ENCODE data around the gene KDF1. TPM values are rescaled to one million over a fixed set of nuclear protein-coding genes. Genes with fewer than 3 reads are reported as not detected.

The KDF1 gene
- total and polyA plus RNA-seq, 2 of the 13 experiments (the other 11 are each of a cell fraction or from before 2014, with no cell fraction given) = 1.9 to 4.9 TPM

DNA sequence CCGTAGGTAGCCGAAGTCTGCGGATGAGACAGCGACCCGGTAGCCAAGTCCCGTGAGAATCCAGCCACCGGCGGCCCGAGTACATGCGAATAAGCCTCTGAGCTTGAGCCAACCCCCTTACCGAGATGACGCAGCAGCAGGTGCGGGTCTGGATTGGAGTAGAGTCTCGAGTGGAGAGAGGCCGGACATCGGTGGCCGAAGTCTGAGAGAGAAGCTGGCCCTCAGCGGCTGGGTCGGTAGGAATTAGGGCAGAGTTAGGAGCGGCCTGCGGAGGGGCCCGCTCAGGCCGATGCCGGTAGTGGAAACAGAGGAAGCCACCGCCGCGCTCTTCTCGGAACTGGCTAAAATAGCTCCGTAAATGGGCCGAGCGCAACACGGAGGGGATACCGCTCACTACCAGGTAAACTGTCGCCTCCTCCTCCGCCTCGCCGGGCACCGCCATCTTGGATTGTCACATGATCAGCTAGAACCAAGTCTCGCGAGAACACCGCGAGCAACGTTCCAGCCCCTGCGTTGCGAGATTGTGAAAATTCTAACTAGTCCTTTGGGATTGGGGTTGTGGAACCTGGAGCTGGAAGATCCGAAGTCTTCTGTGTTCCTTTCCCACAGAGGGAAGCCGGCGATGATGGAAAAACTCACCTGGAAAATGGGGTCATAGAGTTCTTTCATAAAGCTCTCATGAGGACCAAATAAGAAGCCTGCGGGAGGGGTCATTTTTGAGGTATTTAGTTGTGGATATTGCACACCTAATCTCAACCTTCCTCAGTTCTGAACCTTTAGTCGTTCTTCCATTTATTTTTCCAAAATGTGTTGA, 60.1 kb downstream of the KDF1 start, which contains the start of gene GPATCH3 (continued):
- 0 out of 2 replicates have a peak, but pooled peaks have one; percentile 18 for TF ChIP-seq NCOA1 (CRISPR knock-in tag; IDR thresholded peaks at IDR 0.05)
- peak; percentile 65 for TF ChIP-seq HCFC1 (IDR thresholded peaks at IDR 0.05; ENCODE audit: low read depth, low read length)
- TF ChIP-seq, protein P1, sequence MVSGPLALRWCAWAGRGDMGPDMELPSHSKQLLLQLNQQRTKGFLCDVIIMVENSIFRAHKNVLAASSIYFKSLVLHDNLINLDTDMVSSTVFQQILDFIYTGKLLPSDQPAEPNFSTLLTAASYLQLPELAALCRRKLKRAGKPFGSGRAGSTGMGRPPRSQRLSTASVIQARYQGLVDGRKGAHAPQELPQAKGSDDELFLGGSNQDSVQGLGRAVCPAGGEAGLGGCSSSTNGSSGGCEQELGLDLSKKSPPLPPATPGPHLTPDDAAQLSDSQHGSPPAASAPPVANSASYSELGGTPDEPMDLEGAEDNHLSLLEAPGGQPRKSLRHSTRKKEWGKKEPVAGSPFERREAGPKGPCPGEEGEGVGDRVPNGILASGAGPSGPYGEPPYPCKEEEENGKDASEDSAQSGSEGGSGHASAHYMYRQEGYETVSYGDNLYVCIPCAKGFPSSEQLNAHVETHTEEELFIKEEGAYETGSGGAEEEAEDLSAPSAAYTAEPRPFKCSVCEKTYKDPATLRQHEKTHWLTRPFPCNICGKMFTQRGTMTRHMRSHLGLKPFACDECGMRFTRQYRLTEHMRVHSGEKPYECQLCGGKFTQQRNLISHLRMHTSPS (CRISPR knock-in tag; IDR thresholded peaks at IDR 0.05; ENCODE audit: low read depth) = peak; percentile 59; the same call in 1 of the 2 replicates
- no peak for TF ChIP-seq ZNF569 (CRISPR knock-in tag; IDR thresholded peaks at IDR 0.05; ENCODE audit: borderline replicate concordance)
- TF ChIP-seq WIZ (CRISPR knock-in tag; IDR thresholded peaks at IDR 0.05) = no peak
- TF ChIP-seq, protein P2, sequence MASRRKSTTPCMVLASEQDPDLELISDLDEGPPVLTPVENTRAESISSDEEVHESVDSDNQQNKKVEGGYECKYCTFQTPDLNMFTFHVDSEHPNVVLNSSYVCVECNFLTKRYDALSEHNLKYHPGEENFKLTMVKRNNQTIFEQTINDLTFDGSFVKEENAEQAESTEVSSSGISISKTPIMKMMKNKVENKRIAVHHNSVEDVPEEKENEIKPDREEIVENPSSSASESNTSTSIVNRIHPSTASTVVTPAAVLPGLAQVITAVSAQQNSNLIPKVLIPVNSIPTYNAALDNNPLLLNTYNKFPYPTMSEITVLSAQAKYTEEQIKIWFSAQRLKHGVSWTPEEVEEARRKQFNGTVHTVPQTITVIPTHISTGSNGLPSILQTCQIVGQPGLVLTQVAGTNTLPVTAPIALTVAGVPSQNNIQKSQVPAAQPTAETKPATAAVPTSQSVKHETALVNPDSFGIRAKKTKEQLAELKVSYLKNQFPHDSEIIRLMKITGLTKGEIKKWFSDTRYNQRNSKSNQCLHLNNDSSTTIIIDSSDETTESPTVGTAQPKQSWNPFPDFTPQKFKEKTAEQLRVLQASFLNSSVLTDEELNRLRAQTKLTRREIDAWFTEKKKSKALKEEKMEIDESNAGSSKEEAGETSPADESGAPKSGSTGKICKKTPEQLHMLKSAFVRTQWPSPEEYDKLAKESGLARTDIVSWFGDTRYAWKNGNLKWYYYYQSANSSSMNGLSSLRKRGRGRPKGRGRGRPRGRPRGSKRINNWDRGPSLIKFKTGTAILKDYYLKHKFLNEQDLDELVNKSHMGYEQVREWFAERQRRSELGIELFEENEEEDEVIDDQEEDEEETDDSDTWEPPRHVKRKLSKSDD (CRISPR knock-in tag; IDR thresholded peaks at IDR 0.05; ENCODE audit: low read depth) = 0 out of 2 replicates have a peak, but pooled peaks have one; percentile 54
- no peak for TF ChIP-seq ZNF530 (CRISPR knock-in tag; IDR thresholded peaks at IDR 0.05; ENCODE audit: low read depth)
- TF ChIP-seq ISX (CRISPR knock-in tag; conservative IDR thresholded peaks at IDR 0.05) = no peak
- TF ChIP-seq, protein P3, sequence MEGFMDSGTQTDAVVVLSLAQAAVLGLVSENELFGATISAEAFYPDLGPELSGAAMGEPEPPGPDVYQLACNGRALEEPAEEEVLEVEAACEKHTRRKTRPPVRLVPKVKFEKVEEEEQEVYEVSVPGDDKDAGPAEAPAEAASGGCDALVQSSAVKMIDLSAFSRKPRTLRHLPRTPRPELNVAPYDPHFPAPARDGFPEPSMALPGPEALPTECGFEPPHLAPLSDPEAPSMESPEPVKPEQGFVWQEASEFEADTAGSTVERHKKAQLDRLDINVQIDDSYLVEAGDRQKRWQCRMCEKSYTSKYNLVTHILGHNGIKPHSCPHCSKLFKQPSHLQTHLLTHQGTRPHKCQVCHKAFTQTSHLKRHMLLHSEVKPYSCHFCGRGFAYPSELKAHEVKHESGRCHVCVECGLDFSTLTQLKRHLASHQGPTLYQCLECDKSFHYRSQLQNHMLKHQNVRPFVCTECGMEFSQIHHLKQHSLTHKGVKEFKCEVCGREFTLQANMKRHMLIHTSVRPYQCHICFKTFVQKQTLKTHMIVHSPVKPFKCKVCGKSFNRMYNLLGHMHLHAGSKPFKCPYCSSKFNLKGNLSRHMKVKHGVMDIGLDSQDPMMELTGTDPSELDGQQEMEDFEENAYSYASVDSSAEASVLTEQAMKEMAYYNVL (CRISPR knock-in tag; IDR thresholded peaks at IDR 0.05; ENCODE audit: borderline replicate concordance) = no peak; the same call in 1 of the 2 replicates
- TF ChIP-seq, protein P4, sequence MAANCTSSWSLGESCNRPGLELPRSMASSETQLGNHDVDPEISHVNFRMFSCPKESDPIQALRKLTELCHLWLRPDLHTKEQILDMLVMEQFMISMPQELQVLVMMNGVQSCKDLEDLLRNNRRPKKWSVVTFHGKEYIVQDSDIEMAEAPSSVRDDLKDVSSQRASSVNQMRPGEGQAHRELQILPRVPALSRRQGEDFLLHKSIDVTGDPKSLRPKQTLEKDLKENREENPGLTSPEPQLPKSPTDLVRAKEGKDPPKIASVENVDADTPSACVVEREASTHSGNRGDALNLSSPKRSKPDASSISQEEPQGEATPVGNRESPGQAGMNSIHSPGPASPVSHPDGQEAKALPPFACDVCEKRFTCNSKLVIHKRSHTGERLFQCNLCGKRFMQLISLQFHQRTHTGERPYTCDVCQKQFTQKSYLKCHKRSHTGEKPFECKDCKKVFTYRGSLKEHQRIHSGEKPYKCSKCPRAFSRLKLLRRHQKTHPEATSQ (CRISPR knock-in tag; IDR thresholded peaks at IDR 0.05; ENCODE audit: borderline replicate concordance) = peak; percentile 84; the same call in 1 of the 2 replicates
- peak; percentile 93; the same call in 1 of the 2 replicates for TF ChIP-seq MIER3 (CRISPR knock-in tag; IDR thresholded peaks at IDR 0.05; ENCODE audit: borderline replicate concordance)
- peak; percentile 53; the same call in 1 of the 2 replicates for TF ChIP-seq ELF3 (CRISPR knock-in tag; IDR thresholded peaks at IDR 0.05)
- TF ChIP-seq, protein P5, sequence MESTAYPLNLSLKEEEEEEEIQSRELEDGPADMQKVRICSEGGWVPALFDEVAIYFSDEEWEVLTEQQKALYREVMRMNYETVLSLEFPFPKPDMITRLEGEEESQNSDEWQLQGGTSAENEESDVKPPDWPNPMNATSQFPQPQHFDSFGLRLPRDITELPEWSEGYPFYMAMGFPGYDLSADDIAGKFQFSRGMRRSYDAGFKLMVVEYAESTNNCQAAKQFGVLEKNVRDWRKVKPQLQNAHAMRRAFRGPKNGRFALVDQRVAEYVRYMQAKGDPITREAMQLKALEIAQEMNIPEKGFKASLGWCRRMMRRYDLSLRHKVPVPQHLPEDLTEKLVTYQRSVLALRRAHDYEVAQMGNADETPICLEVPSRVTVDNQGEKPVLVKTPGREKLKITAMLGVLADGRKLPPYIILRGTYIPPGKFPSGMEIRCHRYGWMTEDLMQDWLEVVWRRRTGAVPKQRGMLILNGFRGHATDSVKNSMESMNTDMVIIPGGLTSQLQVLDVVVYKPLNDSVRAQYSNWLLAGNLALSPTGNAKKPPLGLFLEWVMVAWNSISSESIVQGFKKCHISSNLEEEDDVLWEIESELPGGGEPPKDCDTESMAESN (CRISPR knock-in tag; conservative IDR thresholded peaks at IDR 0.05) = peak; percentile 68
- TF ChIP-seq, protein P6, sequence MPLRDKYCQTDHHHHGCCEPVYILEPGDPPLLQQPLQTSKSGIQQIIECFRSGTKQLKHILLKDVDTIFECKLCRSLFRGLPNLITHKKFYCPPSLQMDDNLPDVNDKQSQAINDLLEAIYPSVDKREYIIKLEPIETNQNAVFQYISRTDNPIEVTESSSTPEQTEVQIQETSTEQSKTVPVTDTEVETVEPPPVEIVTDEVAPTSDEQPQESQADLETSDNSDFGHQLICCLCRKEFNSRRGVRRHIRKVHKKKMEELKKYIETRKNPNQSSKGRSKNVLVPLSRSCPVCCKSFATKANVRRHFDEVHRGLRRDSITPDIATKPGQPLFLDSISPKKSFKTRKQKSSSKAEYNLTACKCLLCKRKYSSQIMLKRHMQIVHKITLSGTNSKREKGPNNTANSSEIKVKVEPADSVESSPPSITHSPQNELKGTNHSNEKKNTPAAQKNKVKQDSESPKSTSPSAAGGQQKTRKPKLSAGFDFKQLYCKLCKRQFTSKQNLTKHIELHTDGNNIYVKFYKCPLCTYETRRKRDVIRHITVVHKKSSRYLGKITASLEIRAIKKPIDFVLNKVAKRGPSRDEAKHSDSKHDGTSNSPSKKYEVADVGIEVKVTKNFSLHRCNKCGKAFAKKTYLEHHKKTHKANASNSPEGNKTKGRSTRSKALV (CRISPR knock-in tag; IDR thresholded peaks at IDR 0.05) = no peak
- TF ChIP-seq BRCA1 (CRISPR knock-in tag; IDR thresholded peaks at IDR 0.05) = no peak
